Smooth muscle cell of the brain vasculature (primary cell): ENCODE results near the gene CYP19A1.

Source experiments
- DNase-seq: peaks from one replicate; pipeline ENCODE4 v3.0.0-alpha.2; 2012; ENCODE audit warnings: low read depth, low spot score

CYP19A1 gene

GRCh38 chr15:51325167-51325566, 13.2 kb downstream of the CYP19A1 start:
- DNase-seq = no peak

GRCh38 chr15:51323749-51324148, 14.6 kb downstream of the CYP19A1 start:
- no peak for DNase-seq

GRCh38 chr15:51322621-51323296, 15.6 kb downstream of the CYP19A1 start:
- DNase-seq = no peak

- DNase-seq = no peak
Measured at GRCh38 chr15:51321316-51321715, 17.1 kb downstream of the CYP19A1 start.

GRCh38 chr15:51320843-51321242, 17.6 kb downstream of the CYP19A1 start:
- no peak for DNase-seq

GRCh38 chr15:51319539-51319938, 18.9 kb downstream of the CYP19A1 start:
- DNase-seq = no peak

GRCh38 chr15:51318382-51319150, 19.8 kb downstream of the CYP19A1 start:
- no peak for DNase-seq

- DNase-seq = no peak
Measured at GRCh38 chr15:51316636-51317035, 21.8 kb downstream of the CYP19A1 start.

GRCh38 chr15:51315726-51316125, 22.7 kb downstream of the CYP19A1 start:
- DNase-seq = no peak

GRCh38 chr15:51314391-51315337, 23.7 kb downstream of the CYP19A1 start:
- no peak for DNase-seq

GRCh38 chr15:51313644-51314280, 24.6 kb downstream of the CYP19A1 start:
- no peak for DNase-seq

- no peak for DNase-seq
Measured at GRCh38 chr15:51313074-51313393, 25.4 kb downstream of the CYP19A1 start.

- DNase-seq = no peak
Measured at GRCh38 chr15:51312166-51313073, 26.0 kb downstream of the CYP19A1 start.

GRCh38 chr15:51311510-51311909, 26.9 kb downstream of the CYP19A1 start:
- no peak for DNase-seq

GRCh38 chr15:51310064-51310463, 28.3 kb downstream of the CYP19A1 start:
- DNase-seq = no peak

GRCh38 chr15:51307811-51308210, 30.6 kb downstream of the CYP19A1 start:
- DNase-seq = no peak

- no peak for DNase-seq
Measured at GRCh38 chr15:51307325-51307724, 31.1 kb downstream of the CYP19A1 start.

- no peak for DNase-seq
Measured at GRCh38 chr15:51303462-51303980, 34.9 kb downstream of the CYP19A1 start.

- no peak for DNase-seq
Measured at GRCh38 chr15:51302480-51302879, 35.9 kb downstream of the CYP19A1 start.
